Central memory CD4-positive, alpha-beta T cell (primary cell): ENCODE measurements around the gene SIK3.
"Not testable (repeated sequence)": the region's sequence is repeated elsewhere in the genome, so short reads cannot be mapped to it uniquely, and the experiment has no call there.

Experiments used
- DNase-seq: peaks from one replicate; pipeline ENCODE4 v3.0.0; 2022

The SIK3 gene

GRCh38 chr11:116821050-116821918 is 276.9 kb downstream of the SIK3 start:
- DNase-seq = no peak

DNA sequence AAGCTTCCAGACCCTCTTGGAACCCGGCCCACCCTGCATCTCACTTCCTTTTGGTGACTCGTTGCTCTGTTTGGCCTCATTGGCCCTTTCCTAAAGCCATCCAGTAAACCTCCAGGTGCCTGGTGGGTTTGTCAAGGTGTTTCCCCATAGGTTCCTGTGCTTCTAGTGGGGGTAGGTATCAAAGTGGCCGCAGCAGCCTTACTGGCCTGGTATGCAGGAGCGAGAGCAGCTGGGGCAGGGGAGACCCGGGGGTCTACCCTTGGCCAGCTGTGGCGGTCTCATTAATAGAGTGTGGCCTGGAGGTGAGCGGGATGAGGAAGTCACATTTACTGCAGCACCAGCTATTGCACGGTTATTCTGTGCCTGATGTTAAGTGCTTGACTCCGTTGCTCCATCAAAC is 279.2 kb downstream of the SIK3 start:
- no peak for DNase-seq

DNA sequence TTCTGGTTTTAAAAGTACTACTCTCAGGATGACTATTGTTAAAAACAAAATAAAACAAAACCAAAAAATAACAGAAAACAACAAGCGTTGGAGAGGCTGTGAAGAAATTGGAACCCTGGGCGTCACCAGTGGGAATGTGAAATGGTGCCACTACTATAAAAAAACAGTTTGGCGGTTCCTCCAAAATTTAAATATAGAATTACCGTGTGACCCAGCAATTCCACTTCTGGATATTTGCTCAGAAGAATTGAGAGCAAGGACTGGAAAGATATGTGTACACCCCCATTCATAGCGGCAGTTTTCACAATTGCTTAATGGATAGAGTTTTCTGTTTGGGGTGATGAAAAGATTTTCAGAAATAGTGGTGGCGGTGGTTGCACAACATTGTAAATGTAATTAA is 283.7 kb downstream of the SIK3 start:
- DNase-seq = no peak

DNA sequence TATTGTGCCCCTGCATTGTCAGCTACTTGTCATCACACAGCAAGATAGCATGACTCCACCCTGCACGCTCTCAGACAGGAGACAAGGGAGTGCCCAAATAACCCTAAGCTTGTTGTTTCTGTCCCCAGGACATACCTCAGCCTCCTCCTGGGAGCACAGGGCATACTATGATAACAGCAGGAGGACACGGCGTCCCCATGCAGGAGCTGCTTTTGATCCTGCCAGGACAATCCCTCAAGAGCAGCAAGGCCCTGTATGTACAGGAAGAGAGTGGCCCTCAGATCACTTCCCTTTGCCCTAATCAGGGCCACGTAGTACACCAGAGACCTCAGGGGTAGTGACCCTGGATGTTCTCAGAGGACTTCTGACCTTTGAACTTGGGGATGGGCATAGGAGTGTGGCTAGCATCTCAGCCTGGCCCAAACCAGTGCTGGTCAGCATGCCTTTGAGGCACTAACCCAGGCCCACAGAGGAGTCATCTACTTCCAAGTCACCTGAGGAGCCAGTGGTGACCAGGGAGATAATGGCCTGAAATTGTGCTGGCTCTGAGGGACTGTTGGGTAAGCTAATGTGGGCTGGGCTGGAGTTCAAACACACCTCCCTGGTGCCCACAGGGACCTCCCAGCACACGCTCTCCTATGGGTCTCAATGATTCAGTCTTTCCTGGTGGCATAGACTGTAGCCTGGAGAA is 284.3 kb downstream of the SIK3 start:
- DNase-seq = no peak

DNA sequence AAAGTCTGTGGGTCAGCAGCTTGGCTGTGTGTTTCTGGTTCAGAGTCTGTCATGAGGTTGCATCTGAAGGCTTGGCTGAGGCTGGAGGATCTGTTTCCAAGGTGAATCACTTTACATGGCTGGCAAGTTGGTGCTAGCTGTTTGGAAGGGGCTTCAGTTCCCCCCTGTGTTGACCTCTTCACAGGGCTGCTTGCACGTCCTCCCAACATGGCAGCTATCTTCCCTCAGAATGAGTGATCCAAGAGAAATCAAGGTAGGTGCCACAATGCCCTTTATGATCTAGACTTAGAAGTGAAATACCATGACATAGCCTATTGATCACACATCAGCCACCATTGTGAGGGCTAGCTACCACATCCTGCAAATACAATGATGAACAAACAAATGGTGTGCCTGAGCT is 285.1 kb downstream of the SIK3 start:
- no peak for DNase-seq

GRCh38 chr11:116812109-116812508 is 286.1 kb downstream of the SIK3 start:
- DNase-seq = no peak

GRCh38 chr11:116811194-116811593 is 287.0 kb downstream of the SIK3 start:
- no peak for DNase-seq

GRCh38 chr11:116808262-116809175 is 289.7 kb downstream of the SIK3 start:
- no peak for DNase-seq

GRCh38 chr11:116807601-116808261 is 290.5 kb downstream of the SIK3 start:
- no peak for DNase-seq

GRCh38 chr11:116804001-116804400 is 294.2 kb downstream of the SIK3 start:
- DNase-seq = no peak

GRCh38 chr11:116801662-116802061 is 296.6 kb downstream of the SIK3 start:
- not testable (repeated sequence) for DNase-seq

DNA sequence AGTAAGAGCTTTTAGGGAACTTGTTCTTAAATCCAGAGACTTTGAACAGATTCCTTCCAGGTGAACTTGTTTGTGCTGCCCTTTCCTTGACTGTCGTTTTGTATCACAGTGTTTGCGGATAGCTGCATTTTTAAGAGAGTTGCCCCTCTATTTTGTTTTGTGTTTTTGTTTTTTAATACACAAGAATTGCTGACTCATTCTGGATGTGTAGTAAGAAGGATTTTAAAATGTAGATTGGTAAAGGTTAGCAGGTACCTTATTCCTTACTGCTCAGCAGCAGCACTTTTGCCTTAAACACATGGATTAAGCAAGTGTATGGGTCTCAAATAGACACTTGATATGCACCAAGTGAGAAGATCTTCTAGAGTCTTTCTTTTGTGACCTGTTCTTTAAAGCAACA is 297.6 kb downstream of the SIK3 start:
- DNase-seq = no peak

- no peak for DNase-seq
Observed at GRCh38 chr11:116798368-116798767, 299.9 kb downstream of the SIK3 start.

GRCh38 chr11:116797816-116798215 is 300.4 kb downstream of the SIK3 start:
- DNase-seq = no peak

DNA sequence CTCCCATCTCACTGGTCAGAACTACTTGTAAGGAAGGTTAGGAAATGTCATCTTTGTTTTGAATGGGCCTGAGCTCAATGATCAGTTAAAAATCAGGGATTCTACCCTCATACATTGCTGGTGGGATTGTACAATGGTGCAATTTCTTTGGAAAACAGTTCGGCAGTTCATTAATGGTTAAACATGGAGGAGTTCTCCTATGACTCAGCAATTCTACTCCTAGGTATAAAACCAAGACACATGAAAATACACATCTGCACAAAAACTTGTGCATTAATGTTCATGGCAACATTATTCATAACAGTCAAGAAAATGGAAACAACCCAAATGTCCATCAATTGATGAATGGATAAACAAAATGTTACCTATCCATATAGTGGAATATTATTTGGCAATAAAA is 301.7 kb downstream of the SIK3 start:
- no peak for DNase-seq

DNA sequence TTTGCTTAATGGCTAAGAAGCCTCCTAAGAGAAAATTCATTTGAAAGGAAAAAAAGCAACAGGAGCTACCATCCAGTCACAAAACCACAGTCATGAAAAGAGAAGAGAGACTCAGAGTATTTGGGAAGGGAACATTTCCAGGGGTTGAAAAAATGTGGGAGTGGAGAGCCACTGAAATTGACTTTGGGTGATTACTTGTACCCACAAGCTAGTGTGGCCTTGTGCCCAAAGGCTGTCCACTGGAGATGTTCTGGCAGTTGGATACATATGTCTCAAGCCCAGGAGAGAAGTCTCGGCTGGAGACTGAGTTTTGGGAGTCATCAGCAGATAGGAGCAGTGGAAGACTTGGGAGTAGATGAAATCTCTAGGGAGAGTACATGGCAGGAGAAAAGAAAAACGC is 303.4 kb downstream of the SIK3 start:
- DNase-seq = no peak

DNA sequence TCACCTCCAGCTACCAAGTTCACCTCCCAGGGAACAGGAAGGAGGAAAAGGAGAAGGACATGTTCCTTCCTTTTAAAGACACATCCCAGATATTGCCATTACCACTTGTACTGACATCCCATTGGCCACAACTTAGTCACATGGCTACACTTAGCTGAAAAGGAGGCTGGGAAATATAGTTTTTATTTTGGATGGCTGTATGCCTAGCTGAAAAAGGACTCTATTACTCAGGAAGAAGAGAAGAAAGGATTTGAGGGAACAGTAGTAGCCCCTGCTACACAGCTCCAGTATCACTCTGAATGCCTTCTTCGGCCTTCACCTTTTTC is 304.5 kb downstream of the SIK3 start:
- no peak for DNase-seq
